GM19463 (cell line): ENCODE data around the gene MAGEE2.
"Not testable (repeated sequence)": the region's sequence is repeated elsewhere in the genome, so short reads cannot be mapped to it uniquely, and the experiment has no call there.

ENCODE experiments used
- ATAC-seq: cut with Tn5 transposase; IDR thresholded peaks from one replicate; pipeline ENCODE4 v1.9.1; 2021; ENCODE audit warnings: mild to moderate bottlenecking, moderate library complexity; ENCODE audit not compliant: unreplicated experiment

The MAGEE2 gene, protein sequence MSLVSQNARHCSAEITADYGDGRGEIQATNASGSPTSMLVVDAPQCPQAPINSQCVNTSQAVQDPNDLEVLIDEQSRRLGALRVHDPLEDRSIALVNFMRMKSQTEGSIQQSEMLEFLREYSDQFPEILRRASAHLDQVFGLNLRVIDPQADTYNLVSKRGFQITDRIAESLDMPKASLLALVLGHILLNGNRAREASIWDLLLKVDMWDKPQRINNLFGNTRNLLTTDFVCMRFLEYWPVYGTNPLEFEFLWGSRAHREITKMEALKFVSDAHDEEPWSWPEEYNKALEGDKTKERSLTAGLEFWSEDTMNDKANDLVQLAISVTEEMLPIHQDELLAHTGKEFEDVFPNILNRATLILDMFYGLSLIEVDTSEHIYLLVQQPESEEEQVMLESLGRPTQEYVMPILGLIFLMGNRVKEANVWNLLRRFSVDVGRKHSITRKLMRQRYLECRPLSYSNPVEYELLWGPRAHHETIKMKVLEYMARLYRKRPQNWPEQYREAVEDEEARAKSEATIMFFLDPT

GRCh38 chrX:75784680-75785491 is at the start of gene MAGEE2:
TSS of gene MAGEE2 (minus strand) at chrX:75785254. CDS start at chrX:75785051, 203 bp downstream.
- no peak for ATAC-seq

GRCh38 chrX:75786290-75786689 is 1.2 kb upstream of the MAGEE2 start:
- no peak for ATAC-seq

GRCh38 chrX:75781611-75782010 is 3.4 kb downstream of the MAGEE2 start:
- ATAC-seq: no peak

DNA sequence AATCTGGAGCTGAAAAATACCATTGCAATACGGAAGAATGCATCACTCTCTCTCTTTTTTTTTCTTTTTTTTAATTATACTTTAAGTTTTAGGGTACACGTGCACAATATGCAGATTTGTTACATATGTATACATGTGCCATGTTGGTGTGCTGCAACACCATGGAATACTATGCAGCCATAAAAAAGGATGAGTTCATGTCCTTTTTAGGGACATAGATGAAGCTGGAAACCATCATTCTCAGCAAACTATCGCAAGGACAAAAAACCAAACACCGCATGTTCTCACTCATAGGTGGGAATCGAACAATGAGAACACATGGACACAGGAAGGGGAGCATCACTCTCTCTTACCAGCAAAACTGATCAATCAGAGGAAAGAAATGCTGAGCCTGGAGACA is 17.0 kb downstream of the MAGEE2 start:
- ATAC-seq: not testable (repeated sequence)

GRCh38 chrX:75748431-75748830 is 36.6 kb downstream of the MAGEE2 start:
- no peak for ATAC-seq

GRCh38 chrX:75746891-75747639 is 38.0 kb downstream of the MAGEE2 start:
- ATAC-seq: peak; percentile 80
